GM12892 (cell line): Measurements from ENCODE around the gene DPYSL4.

Experiments used
- POLR2A ChIP-seq: IDR thresholded peaks from 2 replicates; pipeline ENCODE4 v1.6.1; 2011; ENCODE audit warnings: low read depth, low read length, control low read depth
- POLR2AphosphoS5 ChIP-seq: IDR thresholded peaks from 2 replicates; pipeline ENCODE4 v1.6.1; 2011; ENCODE audit warnings: low read depth, low read length, control low read depth

GRCh38 chr10:132145002-132145401 lies 41.7 kb upstream of the DPYSL4 start:
- TF ChIP-seq POLR2AphosphoS5 (no peak), POLR2A (no peak)
